T47D (cell line): ENCODE measurements around the gene SLC7A9.

Experiments
- DNase-seq, 2 experiments: peaks; one replicate each; pipeline versions ENCODE4 v3.0.0 to v3.0.0-alpha.2; 2011 to 2012; ENCODE audit warnings: low read depth in 1 of 2, low spot score in 1 of 2
- JUND ChIP-seq: IDR thresholded peaks from 2 replicates; pipeline ENCODE4 v1.6.1; 2012; ENCODE audit warnings: low read depth
- in situ Hi-C: cut with HindIII; loops from 2 replicates; pipeline ENCODE4 v1.10.0; 2016; ENCODE audit warnings: low sequenced_read_pairs, low pct_unique_long_range_greater_than_20kb

SLC7A9 gene

GRCh38 chr19:32869369-32869965 lies at the start of gene SLC7A9:
Gene SLC7A9 (minus strand): TSS chr19:32869767. CDS start chr19:32868534, 1,233 bp downstream.
- no peak for DNase-seq
- no peak for TF ChIP-seq JUND
- in situ Hi-C loops, result no loop called here

- no peak for TF ChIP-seq JUND
- in situ Hi-C loops, result no loop called here
Observed at GRCh38 chr19:32919365-32919764, 49.8 kb upstream of the SLC7A9 start.

GRCh38 chr19:32917616-32917996 lies 48.0 kb upstream of the SLC7A9 start:
- in situ Hi-C loops, result no loop called here
- no peak for TF ChIP-seq JUND
- no peak for DNase-seq

More at GRCh38 chr19:32919365-32919764, 49.8 kb upstream of the SLC7A9 start:
- DNase-seq, result no peak

GRCh38 chr19:32916969-32917615 lies 47.5 kb upstream of the SLC7A9 start:
- DNase-seq, result no peak
- TF ChIP-seq JUND, result no peak
- in situ Hi-C loops, result no loop called here

- DNase-seq, result no peak
- no peak for TF ChIP-seq JUND
- in situ Hi-C loops, result no loop called here
Observed at GRCh38 chr19:32914879-32915660, 45.5 kb upstream of the SLC7A9 start.

GRCh38 chr19:32911467-32911866 lies 41.9 kb upstream of the SLC7A9 start:
- DNase-seq, result no peak
- in situ Hi-C loops, result no loop called here
- no peak for TF ChIP-seq JUND

- DNase-seq, result no peak
- TF ChIP-seq JUND, result no peak
- in situ Hi-C loops, result no loop called here
Observed at GRCh38 chr19:32910874-32911273, 41.3 kb upstream of the SLC7A9 start.

- in situ Hi-C loops, result no loop called here
- no peak for DNase-seq
- no peak for TF ChIP-seq JUND
Observed at GRCh38 chr19:32910094-32910493, 40.5 kb upstream of the SLC7A9 start.

GRCh38 chr19:32909257-32909656 lies 39.7 kb upstream of the SLC7A9 start:
- no peak for DNase-seq
- TF ChIP-seq JUND, result no peak
- in situ Hi-C loops, result no loop called here

- no peak for TF ChIP-seq JUND
- in situ Hi-C loops, result no loop called here
- no peak for DNase-seq
Observed at GRCh38 chr19:32908641-32909190, 39.1 kb upstream of the SLC7A9 start.

GRCh38 chr19:32902448-32902847 lies 32.9 kb upstream of the SLC7A9 start:
- in situ Hi-C loops, result no loop called here
- DNase-seq, result no peak
- no peak for TF ChIP-seq JUND

GRCh38 chr19:32901504-32902161 lies 32.1 kb upstream of the SLC7A9 start:
- no peak for DNase-seq
- TF ChIP-seq JUND, result no peak
- in situ Hi-C loops, result no loop called here
